Measurements from ENCODE around the gene BPI.
"Not testable (repeated sequence)": the region's sequence is repeated elsewhere in the genome, so short reads cannot be mapped to it uniquely, and the experiment has no call there.

The BPI gene

GRCh38 chr20:38303908-38304379, at the start of gene BPI:
BPI (plus strand) TSS chr20:38304156; CDS start chr20:38304224, 68 bp downstream.
- H3K36me3 Mint-ChIP-seq, result no peaks in the 10 kb centered on the region
- H3K9me3 Mint-ChIP-seq, result no peaks in the 10 kb centered on the region
- no peak for DNase-seq
- no peak within 1 kb of the TSS for H3K27ac Mint-ChIP-seq
- CTCF ChIA-PET, result no interaction called here
- peaks cover 69% of the 10 kb centered on the region for H3K27me3 Mint-ChIP-seq
- peaks cover 12% of the 10 kb centered on the region for H3K4me1 Mint-ChIP-seq
- H3K4me3 Mint-ChIP-seq, result no peak within 1 kb of the TSS

- DNase-seq, H3K4me3 Mint-ChIP-seq, H3K9me3 Mint-ChIP-seq, H3K4me1 Mint-ChIP-seq, H3K36me3 Mint-ChIP-seq, H3K27ac Mint-ChIP-seq, CTCF ChIA-PET: not testable (repeated sequence)
- H3K27me3 Mint-ChIP-seq, result peaks cover 25% of the 10 kb centered on the region
Observed at GRCh38 chr20:38254621-38255020, 49.3 kb upstream of the BPI start.

DNA sequence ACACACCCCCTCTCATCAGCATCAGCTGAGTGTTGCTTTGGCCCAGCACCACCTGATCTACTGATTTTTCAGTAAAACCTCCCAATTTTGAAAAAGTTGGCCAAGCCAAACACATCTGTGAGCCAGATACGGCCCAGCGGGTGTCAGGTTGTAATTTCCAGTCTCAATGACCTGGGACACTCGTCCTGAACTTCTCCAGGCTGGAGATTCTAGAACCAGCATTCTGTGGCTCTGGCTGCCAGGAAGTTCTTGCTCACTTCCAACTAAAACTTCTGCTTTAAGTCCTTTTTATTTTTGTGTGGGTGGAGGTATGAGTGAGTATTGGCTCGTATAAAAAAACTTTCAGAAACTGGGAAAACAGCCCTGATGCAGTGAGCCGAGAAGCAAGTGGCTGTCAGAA, 48.6 kb upstream of the BPI start:
- Mint-ChIP-seq H3K4me1 (no peaks in the 10 kb centered on the region), H3K27me3 (peaks cover 32% of the 10 kb centered on the region), H3K4me3 (no peak overlapping the region), H3K9me3 (no peaks in the 10 kb centered on the region), H3K27ac (no peak overlapping the region), H3K36me3 (no peaks in the 10 kb centered on the region)
- CTCF ChIA-PET, result no interaction called here
- no peak for DNase-seq

GRCh38 chr20:38256021-38256420, 47.9 kb upstream of the BPI start:
- Mint-ChIP-seq H3K9me3 (no peaks in the 10 kb centered on the region), H3K4me3 (no peak overlapping the region), H3K27me3 (peaks cover 38% of the 10 kb centered on the region), H3K27ac (no peak overlapping the region), H3K4me1 (no peaks in the 10 kb centered on the region), H3K36me3 (no peaks in the 10 kb centered on the region)
- CTCF ChIA-PET, result interaction anchor here (1.5 kb wide), 1 partner anchor 12 kb away, joined by 3 read pairs; no protein-coding TSS in a partner anchor
- no peak for DNase-seq

GRCh38 chr20:38256966-38257365, 47.0 kb upstream of the BPI start:
- Mint-ChIP-seq H3K4me3 (no peak overlapping the region), H3K36me3 (no peaks in the 10 kb centered on the region), H3K4me1 (no peaks in the 10 kb centered on the region), H3K9me3 (no peaks in the 10 kb centered on the region), H3K27me3 (peaks cover 44% of the 10 kb centered on the region), H3K27ac (no peak overlapping the region)
- DNase-seq, result no peak
- CTCF ChIA-PET, result interaction anchor here (1.5 kb wide), 1 partner anchor 13 kb away, joined by 3 read pairs; no protein-coding TSS in a partner anchor

DNA sequence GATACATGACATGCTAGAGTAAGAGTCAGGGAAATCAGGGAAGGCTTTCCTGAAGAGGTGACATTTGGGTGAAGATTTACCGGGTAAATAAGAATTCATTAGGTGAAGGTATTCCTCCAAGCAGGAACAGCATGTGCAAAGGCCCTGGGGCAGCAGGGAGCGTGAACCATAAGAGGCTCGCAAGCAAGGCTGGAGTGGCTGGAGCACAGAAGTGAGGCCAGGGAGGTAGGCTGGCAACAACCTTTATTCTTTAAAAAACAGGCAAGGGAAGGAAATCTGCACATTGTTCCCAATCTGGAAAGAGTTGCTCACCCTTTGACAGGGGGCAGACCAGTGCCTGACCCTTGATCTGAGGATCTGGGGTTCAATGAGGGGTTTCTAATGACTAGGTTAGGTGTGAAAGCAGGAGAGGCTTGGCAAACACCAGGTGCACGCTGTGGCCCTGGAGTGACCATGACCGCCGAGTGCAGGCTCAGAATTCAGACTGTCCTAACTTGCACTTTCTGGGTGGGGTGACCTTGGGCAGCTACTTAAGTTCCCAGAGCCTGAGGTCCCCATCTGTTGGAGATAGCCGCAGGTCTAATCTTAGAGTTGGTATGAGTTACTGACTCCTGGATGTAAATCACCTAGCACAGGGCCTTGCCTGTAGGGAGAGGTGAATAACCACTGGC, 45.3 kb upstream of the BPI start:
- DNase-seq, result no peak
- CTCF ChIA-PET, result no interaction called here
- Mint-ChIP-seq H3K36me3 (no peaks in the 10 kb centered on the region), H3K9me3 (no peaks in the 10 kb centered on the region), H3K27me3 (peaks cover 51% of the 10 kb centered on the region), H3K27ac (no peak overlapping the region), H3K4me3 (no peak overlapping the region), H3K4me1 (no peaks in the 10 kb centered on the region)

- H3K9me3 Mint-ChIP-seq, result no peaks in the 10 kb centered on the region
- no peak overlapping the region for H3K27ac Mint-ChIP-seq
- H3K36me3 Mint-ChIP-seq, result no peaks in the 10 kb centered on the region
- H3K4me1 Mint-ChIP-seq, result no peaks in the 10 kb centered on the region
- DNase-seq, result no peak
- H3K4me3 Mint-ChIP-seq, result no peak overlapping the region
- CTCF ChIA-PET, result no interaction called here
- H3K27me3 Mint-ChIP-seq, result peaks cover 51% of the 10 kb centered on the region
Observed at GRCh38 chr20:38260025-38260377, 44.0 kb upstream of the BPI start.

DNA sequence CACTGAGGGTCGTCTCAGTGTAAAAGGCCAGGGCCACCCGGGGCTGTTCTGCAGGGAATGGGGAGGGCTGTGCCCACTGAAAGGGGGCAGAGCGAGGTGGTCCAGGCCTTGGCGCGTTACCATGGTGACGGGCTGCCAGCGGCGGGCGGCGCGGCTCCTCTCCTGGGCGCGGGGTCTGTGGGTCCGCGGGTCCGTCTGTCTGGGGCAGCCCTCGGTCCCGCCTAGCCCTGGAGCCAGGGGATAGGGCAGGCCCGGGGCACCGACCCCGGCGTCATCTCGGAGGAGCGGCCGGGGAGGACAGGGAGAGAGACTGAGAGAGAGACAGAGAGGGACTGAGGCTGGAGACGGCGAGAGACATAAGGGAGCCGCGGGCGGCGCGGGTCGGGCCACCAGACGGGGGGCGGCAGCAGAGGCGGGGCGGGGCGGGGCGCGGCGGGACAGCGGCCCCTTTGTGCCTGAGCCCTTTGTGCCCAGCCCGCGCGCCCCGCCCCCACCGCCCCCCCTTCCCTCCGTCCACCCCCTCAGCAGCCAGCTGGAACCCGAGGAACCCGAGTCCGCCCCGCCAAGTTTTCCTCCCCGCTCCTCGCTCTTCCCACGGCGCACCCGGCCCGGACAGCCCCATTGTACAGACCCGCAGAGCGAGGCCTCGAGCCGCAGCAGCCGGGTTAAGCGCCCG, 43.4 kb upstream of the BPI start, which contains the start of gene KIAA1755:
TSS of gene KIAA1755 (minus strand) at position 358 of the 676 bp plus-strand sequence. CDS start at position 123, 235 bp downstream.
- Mint-ChIP-seq H3K27me3 (peaks cover 51% of the 10 kb centered on the region), H3K4me3 (no peak within 1 kb of the TSS), H3K4me1 (no peaks in the 10 kb centered on the region), H3K36me3 (no peaks in the 10 kb centered on the region), H3K9me3 (no peaks in the 10 kb centered on the region), H3K27ac (no peak within 1 kb of the TSS)
- CTCF ChIA-PET, result no interaction called here
- no peak for DNase-seq

DNA sequence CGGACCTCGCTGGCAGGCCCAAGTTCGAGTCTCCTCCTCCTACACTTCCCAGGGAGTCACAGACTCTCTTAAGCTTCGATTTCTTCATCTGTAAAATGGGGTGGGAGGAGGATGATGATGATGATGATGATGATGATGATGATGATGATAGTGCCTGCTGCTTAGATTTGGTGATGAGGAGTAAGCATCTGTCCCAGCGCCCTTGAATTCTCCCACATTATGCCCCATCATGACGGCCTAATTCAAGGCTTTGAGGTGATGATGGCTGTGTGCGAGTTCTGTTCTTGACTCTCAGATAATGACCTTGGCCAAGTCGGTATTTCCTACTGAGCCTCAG, 42.9 kb upstream of the BPI start:
- H3K4me1 Mint-ChIP-seq, result no peaks in the 10 kb centered on the region
- no peaks in the 10 kb centered on the region for H3K9me3 Mint-ChIP-seq
- no peak for DNase-seq
- H3K27ac Mint-ChIP-seq, result no peak overlapping the region
- H3K36me3 Mint-ChIP-seq, result no peaks in the 10 kb centered on the region
- peaks cover 51% of the 10 kb centered on the region for H3K27me3 Mint-ChIP-seq
- CTCF ChIA-PET, result no interaction called here
- no peak overlapping the region for H3K4me3 Mint-ChIP-seq

GRCh38 chr20:38262931-38263330, 41.0 kb upstream of the BPI start:
- H3K27ac Mint-ChIP-seq, result no peak overlapping the region
- peaks cover 46% of the 10 kb centered on the region for H3K27me3 Mint-ChIP-seq
- H3K36me3 Mint-ChIP-seq, result no peaks in the 10 kb centered on the region
- no peak overlapping the region for H3K4me3 Mint-ChIP-seq
- H3K4me1 Mint-ChIP-seq, result no peaks in the 10 kb centered on the region
- CTCF ChIA-PET, result no interaction called here
- no peak for DNase-seq
- no peaks in the 10 kb centered on the region for H3K9me3 Mint-ChIP-seq

DNA sequence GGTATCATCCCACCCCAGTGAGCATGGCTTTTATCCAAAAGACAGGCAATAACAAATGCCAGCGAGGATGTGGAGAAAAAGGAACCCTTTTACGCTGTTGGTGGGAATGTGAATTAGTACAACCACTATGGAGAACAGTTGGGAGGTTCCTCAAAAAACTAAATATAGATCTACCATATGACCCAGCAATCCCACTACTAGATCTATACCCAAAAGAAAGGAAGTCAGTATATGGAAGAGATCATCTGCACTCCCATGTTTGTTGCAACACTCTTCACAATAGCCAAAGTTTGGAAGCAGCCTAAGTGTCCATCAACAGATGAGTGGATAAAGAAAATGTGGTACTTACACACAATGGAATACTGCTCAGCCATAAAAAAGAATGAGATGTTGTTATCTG, 37.5 kb upstream of the BPI start:
- Mint-ChIP-seq H3K4me3 (no peak overlapping the region), H3K27ac (no peak overlapping the region), H3K9me3 (no peaks in the 10 kb centered on the region), H3K27me3 (peaks cover 20% of the 10 kb centered on the region), H3K36me3 (no peaks in the 10 kb centered on the region), H3K4me1 (no peaks in the 10 kb centered on the region)
- no peak for DNase-seq
- CTCF ChIA-PET, result no interaction called here

GRCh38 chr20:38267296-38267695, 36.7 kb upstream of the BPI start:
- Mint-ChIP-seq H3K27ac (no peak overlapping the region), H3K27me3 (peaks cover 14% of the 10 kb centered on the region)

GRCh38 chr20:38267901-38268514, 35.9 kb upstream of the BPI start:
- no peak overlapping the region for H3K4me3 Mint-ChIP-seq
- no peaks in the 10 kb centered on the region for H3K36me3 Mint-ChIP-seq
- CTCF ChIA-PET, result no interaction called here
- peaks cover 13% of the 10 kb centered on the region for H3K27me3 Mint-ChIP-seq
- DNase-seq, result no peak
- no peaks in the 10 kb centered on the region for H3K9me3 Mint-ChIP-seq
- H3K27ac Mint-ChIP-seq, result no peak overlapping the region
- H3K4me1 Mint-ChIP-seq, result no peaks in the 10 kb centered on the region

More at GRCh38 chr20:38267296-38267695, 36.7 kb upstream of the BPI start:
- CTCF ChIA-PET, result no interaction called here
- Mint-ChIP-seq H3K9me3 (no peaks in the 10 kb centered on the region), H3K36me3 (no peaks in the 10 kb centered on the region), H3K4me1 (no peaks in the 10 kb centered on the region), H3K4me3 (no peak overlapping the region)
- no peak for DNase-seq

- Mint-ChIP-seq H3K27me3 (peaks cover 14% of the 10 kb centered on the region), H3K9me3 (no peaks in the 10 kb centered on the region), H3K4me3 (no peak overlapping the region), H3K4me1 (no peaks in the 10 kb centered on the region), H3K27ac (no peak overlapping the region), H3K36me3 (no peaks in the 10 kb centered on the region)
- CTCF ChIA-PET, result no interaction called here
- no peak for DNase-seq
Observed at GRCh38 chr20:38269040-38269439, 34.9 kb upstream of the BPI start.

DNA sequence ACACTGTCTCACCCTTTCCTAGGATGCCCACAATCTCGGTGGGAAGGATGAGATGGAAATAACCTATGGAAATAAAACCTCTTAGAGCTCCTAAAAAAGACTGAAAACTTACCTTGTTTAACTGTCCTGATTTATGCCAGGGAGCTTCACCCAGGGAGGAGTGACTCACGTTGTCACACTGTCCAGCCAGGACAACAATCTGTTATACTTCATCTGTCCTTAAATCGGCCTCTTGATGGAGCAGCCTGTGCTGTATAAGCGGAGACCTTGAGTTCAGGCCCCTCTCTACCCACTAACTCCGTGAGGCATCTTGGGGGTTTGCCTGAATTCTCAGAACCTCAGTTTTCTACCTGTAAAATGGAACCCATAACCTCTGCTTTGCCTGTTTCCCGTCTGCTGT, 34.2 kb upstream of the BPI start:
- Mint-ChIP-seq H3K4me3 (no peak overlapping the region), H3K36me3 (no peaks in the 10 kb centered on the region), H3K27me3 (peaks cover 14% of the 10 kb centered on the region), H3K27ac (no peak overlapping the region), H3K4me1 (no peaks in the 10 kb centered on the region), H3K9me3 (no peaks in the 10 kb centered on the region)
- CTCF ChIA-PET, result no interaction called here
- DNase-seq, result no peak
